Measurements from ENCODE around the gene ZNRF3. TPM values are rescaled to one million over a fixed set of nuclear protein-coding genes. Genes with fewer than 3 reads are reported as not detected.
"Not testable (repeated sequence)": the region's sequence is repeated elsewhere in the genome, so short reads cannot be mapped to it uniquely, and the experiment has no call there.

Gene ZNRF3
- 5.2 and 6.4 TPM in 2 replicates for total RNA-seq

- peak; percentile 27 for DNase-seq (ENCODE audit: extremely low read depth, low read depth, low spot score)
These were observed at the start of gene ZNRF3 for GRCh38 chr22:28882878-28883656. Gene ZNRF3, plus strand, starts transcription at chr22:28883572. Its CDS starts 195 bp downstream, at chr22:28883767.

GRCh38 chr22:28835630-28836189, 47.7 kb upstream of the ZNRF3 start:
- no peak for DNase-seq (ENCODE audit: extremely low read depth, low read depth, low spot score)

GRCh38 chr22:28837640-28838039, 45.7 kb upstream of the ZNRF3 start:
- no peak for DNase-seq (ENCODE audit: extremely low read depth, low read depth, low spot score)

GRCh38 chr22:28838971-28839370, 44.4 kb upstream of the ZNRF3 start:
- DNase-seq (ENCODE audit: extremely low read depth, low read depth, low spot score) = no peak

- no peak for DNase-seq (ENCODE audit: extremely low read depth, low read depth, low spot score)
These were observed 42.3 kb upstream of the ZNRF3 start for GRCh38 chr22:28841111-28841510.

GRCh38 chr22:28843633-28844032, 39.7 kb upstream of the ZNRF3 start:
- no peak for DNase-seq (ENCODE audit: extremely low read depth, low read depth, low spot score)

GRCh38 chr22:28844277-28844676, 39.1 kb upstream of the ZNRF3 start:
- not testable (repeated sequence) for DNase-seq (ENCODE audit: extremely low read depth, low read depth, low spot score)

- no peak for DNase-seq (ENCODE audit: extremely low read depth, low read depth, low spot score)
These were observed 36.4 kb upstream of the ZNRF3 start for GRCh38 chr22:28846994-28847393.

GRCh38 chr22:28855355-28856094, 27.8 kb upstream of the ZNRF3 start:
- DNase-seq (ENCODE audit: extremely low read depth, low read depth, low spot score) = peak; percentile 61

GRCh38 chr22:28856095-28856455, 27.3 kb upstream of the ZNRF3 start:
- no peak for DNase-seq (ENCODE audit: extremely low read depth, low read depth, low spot score)

- no peak for DNase-seq (ENCODE audit: extremely low read depth, low read depth, low spot score)
These were observed 26.1 kb upstream of the ZNRF3 start for GRCh38 chr22:28857288-28857687.

- no peak for DNase-seq (ENCODE audit: extremely low read depth, low read depth, low spot score)
These were observed 18.3 kb upstream of the ZNRF3 start for GRCh38 chr22:28864878-28865596.

GRCh38 chr22:28867191-28867590, 16.2 kb upstream of the ZNRF3 start:
- DNase-seq (ENCODE audit: extremely low read depth, low read depth, low spot score) = no peak

GRCh38 chr22:28868389-28868788, 15.0 kb upstream of the ZNRF3 start:
- not testable (repeated sequence) for DNase-seq (ENCODE audit: extremely low read depth, low read depth, low spot score)

GRCh38 chr22:28869736-28870135, 13.6 kb upstream of the ZNRF3 start:
- no peak for DNase-seq (ENCODE audit: extremely low read depth, low read depth, low spot score)

- no peak for DNase-seq (ENCODE audit: extremely low read depth, low read depth, low spot score)
These were observed 10.0 kb upstream of the ZNRF3 start for GRCh38 chr22:28873183-28873963.

- no peak for DNase-seq (ENCODE audit: extremely low read depth, low read depth, low spot score)
These were observed 9.3 kb upstream of the ZNRF3 start for GRCh38 chr22:28874061-28874460.

GRCh38 chr22:28874811-28875320, 8.5 kb upstream of the ZNRF3 start:
- DNase-seq (ENCODE audit: extremely low read depth, low read depth, low spot score) = no peak

GRCh38 chr22:28882545-28882877, 861 bp upstream of the ZNRF3 start:
- DNase-seq (ENCODE audit: extremely low read depth, low read depth, low spot score) = no peak

GRCh38 chr22:28883657-28883916, 215 bp downstream of the ZNRF3 start:
- DNase-seq (ENCODE audit: extremely low read depth, low read depth, low spot score) = no peak
